HG03045 (cell line): ENCODE results near the gene KCTD14.
"Not testable (repeated sequence)": the region's sequence is repeated elsewhere in the genome, so short reads cannot be mapped to it uniquely, and the experiment has no call there.

Experiments used
- ATAC-seq: cut with Tn5 transposase; IDR thresholded peaks from one replicate; pipeline ENCODE4 v1.9.1; 2021; ENCODE audit warnings: mild to moderate bottlenecking, moderate library complexity; ENCODE audit not compliant: unreplicated experiment

Gene KCTD14

GRCh38 chr11:78048561-78048960 is 25.5 kb upstream of the KCTD14 start:
- no peak for ATAC-seq

- ATAC-seq, result no peak
Observed at GRCh38 chr11:78046486-78046854, 23.4 kb upstream of the KCTD14 start.

GRCh38 chr11:78045851-78046485 is 22.9 kb upstream of the KCTD14 start:
- ATAC-seq, result no peak

GRCh38 chr11:78044706-78045105 is 21.6 kb upstream of the KCTD14 start:
- ATAC-seq, result no peak

- no peak for ATAC-seq
Observed at GRCh38 chr11:78041843-78042440, 18.9 kb upstream of the KCTD14 start.

GRCh38 chr11:78041380-78041719 is 18.3 kb upstream of the KCTD14 start:
- not testable (repeated sequence) for ATAC-seq

GRCh38 chr11:78040691-78041379 is 17.8 kb upstream of the KCTD14 start:
- ATAC-seq, result no peak

GRCh38 chr11:78039919-78040671 is 17.0 kb upstream of the KCTD14 start:
- ATAC-seq, result no peak

- ATAC-seq, result no peak
Observed at GRCh38 chr11:78039391-78039918, 16.4 kb upstream of the KCTD14 start.

GRCh38 chr11:78038697-78039313 is 15.7 kb upstream of the KCTD14 start:
- ATAC-seq, result no peak

GRCh38 chr11:78037825-78038620 is 14.9 kb upstream of the KCTD14 start:
- no peak for ATAC-seq

GRCh38 chr11:78037056-78037455 is 14.0 kb upstream of the KCTD14 start:
- no peak for ATAC-seq

- ATAC-seq, result no peak
Observed at GRCh38 chr11:78036313-78036712, 13.2 kb upstream of the KCTD14 start.

- no peak for ATAC-seq
Observed at GRCh38 chr11:78034623-78035022, 11.5 kb upstream of the KCTD14 start.

GRCh38 chr11:78033040-78033439 is 10.0 kb upstream of the KCTD14 start:
- ATAC-seq, result no peak

GRCh38 chr11:78032090-78032489 is 9.0 kb upstream of the KCTD14 start:
- no peak for ATAC-seq

GRCh38 chr11:78031629-78032028 is 8.6 kb upstream of the KCTD14 start:
- no peak for ATAC-seq

GRCh38 chr11:78030429-78031325 is 7.6 kb upstream of the KCTD14 start:
- ATAC-seq, result no peak

GRCh38 chr11:78028423-78028822 is 5.3 kb upstream of the KCTD14 start:
- not testable (repeated sequence) for ATAC-seq
